ENCODE results near the gene S100A2. TPM values are rescaled to one million over a fixed set of nuclear protein-coding genes. Genes with fewer than 3 reads are reported as not detected.

Gene S100A2
- 0.16 TPM in 1 of 2 replicates, not detected in the other for total RNA-seq

DNA sequence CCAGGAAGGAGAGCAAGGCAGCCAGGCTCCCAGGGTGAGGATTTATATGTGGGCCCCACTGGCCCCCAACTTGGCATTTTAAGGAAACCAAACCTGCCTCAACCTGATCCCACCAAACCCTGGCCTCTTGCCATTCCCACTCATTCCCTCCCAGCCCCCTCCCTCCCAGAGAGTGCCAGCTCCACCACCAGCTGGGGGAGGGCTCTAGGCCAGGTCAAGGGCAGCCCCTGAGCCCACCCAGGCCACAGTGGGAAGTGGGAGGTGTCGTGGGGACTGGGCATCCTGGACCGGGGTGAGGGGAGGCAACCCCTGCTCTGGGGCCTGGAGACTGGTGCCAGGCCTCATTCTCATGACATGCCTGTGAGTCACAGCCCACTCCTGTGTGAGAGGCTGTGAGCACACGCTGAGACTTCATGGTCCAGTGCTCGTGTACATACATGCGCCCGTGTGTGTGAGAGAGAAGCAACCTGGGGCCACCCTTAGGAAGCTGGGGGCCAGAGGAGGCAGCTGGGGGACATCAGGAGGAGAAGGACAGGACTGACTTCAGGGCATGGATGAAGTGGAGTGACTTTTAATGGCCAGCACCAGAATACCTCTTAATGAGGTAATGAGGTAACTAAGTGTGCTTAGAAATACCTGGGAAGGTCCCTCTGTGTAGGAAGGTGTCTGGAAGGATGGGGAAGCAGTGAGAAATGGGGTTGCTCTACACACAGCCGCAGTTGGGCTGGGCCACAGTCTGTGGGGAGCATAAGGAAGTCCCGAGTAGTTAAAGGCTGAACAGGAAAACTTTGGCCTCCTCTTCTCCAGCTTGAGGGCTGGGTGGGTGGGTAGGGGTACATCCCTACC, at the start of gene S100A2:
TSS of gene S100A2 (minus strand) at position 316 of the 846 bp plus-strand sequence. CDS start 1,967 bp downstream, outside the sequence.

GRCh38 chr1:153612755-153613331, 47.2 kb upstream of the S100A2 start, which contains the start of gene S100A16:
S100A16 (minus strand) TSS chr1:153613137; CDS start chr1:153608151, 4,986 bp downstream.

GRCh38 chr1:153548722-153549688, 16.6 kb downstream of the S100A2 start, which contains the start of gene S100A3:
S100A3 (minus strand) TSS chr1:153549258; CDS start chr1:153548485, 773 bp downstream.

DNA sequence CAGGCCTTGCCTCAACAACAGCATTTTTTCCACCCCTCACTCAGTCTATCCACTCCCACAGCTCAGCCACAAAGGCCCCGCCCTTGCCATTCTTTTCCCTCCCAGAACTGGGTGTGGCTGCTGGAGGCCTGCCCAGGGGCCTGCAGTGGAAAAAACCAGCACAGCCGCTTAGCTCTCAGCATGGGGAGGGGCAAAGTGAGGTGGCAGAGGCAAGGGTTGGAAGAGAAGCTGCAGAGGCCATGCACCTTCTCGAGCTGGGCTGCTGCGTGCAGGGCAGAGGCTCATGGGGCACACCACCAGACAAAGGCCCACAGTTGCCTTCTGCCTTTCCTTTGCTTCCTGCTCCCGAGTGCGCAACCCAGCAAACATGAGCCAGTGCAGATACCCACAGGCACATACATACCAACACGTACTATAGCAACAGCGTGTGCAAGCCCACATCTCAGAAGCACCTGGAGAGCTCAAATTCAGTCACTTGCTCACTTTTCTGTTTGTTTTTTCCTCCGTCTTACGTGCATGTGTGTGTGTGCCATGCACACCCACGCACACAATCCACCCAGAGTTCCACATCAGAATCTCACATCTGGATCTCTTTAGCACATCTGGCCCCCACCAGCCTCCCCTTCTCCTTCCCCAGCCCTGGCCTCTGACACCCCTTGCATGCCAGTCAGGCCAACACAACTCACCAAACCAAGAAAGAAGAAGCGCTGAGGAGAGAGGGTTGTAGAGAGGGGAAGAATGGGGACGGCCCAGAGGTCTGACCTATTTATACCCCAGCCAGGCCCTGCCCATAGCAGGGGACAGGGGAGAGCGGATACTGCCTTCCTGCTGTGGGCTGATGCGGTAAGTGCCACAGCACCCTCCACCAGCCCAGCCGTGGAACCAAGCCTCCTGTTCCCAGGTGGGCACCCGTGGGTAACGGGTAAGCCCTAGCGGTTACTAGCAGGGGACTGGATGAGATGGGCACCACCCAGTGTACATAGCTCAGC, 20.3 kb downstream of the S100A2 start, which contains the start of gene S100A4:
TSS of gene S100A4 (minus strand) at position 740 of the 989 bp plus-strand sequence. CDS start 1,012 bp downstream, outside the sequence.

GRCh38 chr1:153540394-153541361, 25.0 kb downstream of the S100A2 start, which contains the start of gene S100A5:
S100A5 (minus strand) TSS chr1:153540934; CDS start chr1:153540191, 743 bp downstream.

DNA sequence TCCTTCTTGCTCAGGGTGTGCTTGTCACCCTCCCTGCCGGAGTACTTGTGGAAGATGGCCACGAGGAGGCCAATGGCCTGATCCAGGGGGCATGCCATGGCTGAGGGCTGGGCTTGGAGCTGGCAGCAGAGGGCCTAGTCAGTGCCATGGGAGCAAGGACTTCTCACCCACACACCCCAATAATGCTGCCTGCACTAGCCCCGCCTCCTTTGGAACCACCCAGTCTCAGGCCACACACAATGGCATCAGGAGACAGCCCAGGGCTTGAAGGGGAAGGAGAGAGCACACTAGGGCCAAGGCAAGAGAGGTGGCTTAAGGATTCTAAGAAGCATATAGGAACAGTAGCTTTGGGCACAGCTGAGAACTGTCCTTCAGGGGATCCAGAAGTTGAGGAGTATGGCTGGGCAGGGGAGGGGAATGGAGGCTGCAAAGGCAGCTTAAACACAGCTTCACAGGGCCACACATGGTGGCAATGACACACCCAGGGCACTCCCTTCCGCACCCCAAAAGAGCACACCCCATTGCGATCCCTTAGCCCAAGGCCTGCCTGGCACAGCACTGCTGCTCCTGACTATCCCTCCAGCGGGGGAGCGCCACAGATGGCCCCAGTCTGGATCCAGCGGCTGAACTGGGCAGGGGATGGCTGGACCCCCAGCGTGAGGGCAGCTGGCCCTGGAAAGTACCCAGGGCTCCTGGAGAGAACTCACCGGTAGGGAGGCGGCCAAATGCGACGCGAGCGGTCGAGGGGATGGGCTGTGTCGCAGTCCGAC, 30.2 kb downstream of the S100A2 start, which contains the start of gene S100A6:
TSS of gene S100A6 (minus strand) at position 750 of the 770 bp plus-strand sequence. CDS start at position 98, 652 bp downstream.

Other genes with a start within 250 kb of the S100A2 start
- not detected in 2 replicates for gene PGLYRP4, start 217.0 kb downstream of the S100A2 start, total RNA-seq
- not detected in 2 replicates for gene S100A9, start 208.0 kb downstream of the S100A2 start, total RNA-seq
- not detected in 2 replicates for gene S100A12, start 190.2 kb downstream of the S100A2 start, total RNA-seq
- not detected in 2 replicates for gene S100A8, start 174.8 kb downstream of the S100A2 start, total RNA-seq
- gene S100A7A, start 149.3 kb downstream of the S100A2 start, total RNA-seq: not detected in 2 replicates
- gene S100A7, start 105.2 kb downstream of the S100A2 start, total RNA-seq: not detected in 2 replicates
- gene S100A6, start 29.9 kb downstream of the S100A2 start, total RNA-seq: 782 and 910 TPM in 2 replicates
- gene S100A5, start 24.9 kb downstream of the S100A2 start, total RNA-seq: not detected in 2 replicates
- gene S100A4, start 20.0 kb downstream of the S100A2 start, total RNA-seq: 145 and 248 TPM in 2 replicates
- gene S100A3, start 16.6 kb downstream of the S100A2 start, total RNA-seq: 7.5 and 9.0 TPM in 2 replicates
- gene S100A16, start 47.3 kb upstream of the S100A2 start, total RNA-seq: 200 and 242 TPM in 2 replicates
- not detected in 2 replicates for gene S100A14, start 50.5 kb upstream of the S100A2 start, total RNA-seq
- gene S100A13, start 61.7 kb upstream of the S100A2 start, total RNA-seq: 144 and 173 TPM in 2 replicates
- gene S100A1, start 62.6 kb upstream of the S100A2 start, total RNA-seq: not detected in 2 replicates
- gene CHTOP, start 68.2 kb upstream of the S100A2 start, total RNA-seq: 22.8 and 24.0 TPM in 2 replicates
- gene SNAPIN, start 92.9 kb upstream of the S100A2 start, total RNA-seq: 56.1 and 65.7 TPM in 2 replicates
- 122 and 128 TPM in 2 replicates for gene ILF2, start 105.1 kb upstream of the S100A2 start, total RNA-seq
- gene NPR1, start 112.8 kb upstream of the S100A2 start, total RNA-seq: 9.4 and 11.7 TPM in 2 replicates
- 21.8 and 27.7 TPM in 2 replicates for gene INTS3, start 162.2 kb upstream of the S100A2 start, total RNA-seq
- gene SLC27A3, start 209.6 kb upstream of the S100A2 start, total RNA-seq: 19.1 and 19.5 TPM in 2 replicates

Data from cardiac atrium fibroblast (primary cell).